VCaP (cell line): ENCODE measurements around the gene CACNA1I.

Experiments used
- H3K27ac ChIP-seq: fragments of 450-650 bp; 2 replicates; pipeline ENCODE4 v1.5.1; 2017
- TF ChIP-seq, protein P1 (sequence below): fragments of 450-650 bp; conservative IDR thresholded peaks from 2 replicates; pipeline ENCODE4 v1.5.1; 2017; ENCODE audit warnings: mild to moderate bottlenecking, moderate library complexity

CACNA1I gene

DNA sequence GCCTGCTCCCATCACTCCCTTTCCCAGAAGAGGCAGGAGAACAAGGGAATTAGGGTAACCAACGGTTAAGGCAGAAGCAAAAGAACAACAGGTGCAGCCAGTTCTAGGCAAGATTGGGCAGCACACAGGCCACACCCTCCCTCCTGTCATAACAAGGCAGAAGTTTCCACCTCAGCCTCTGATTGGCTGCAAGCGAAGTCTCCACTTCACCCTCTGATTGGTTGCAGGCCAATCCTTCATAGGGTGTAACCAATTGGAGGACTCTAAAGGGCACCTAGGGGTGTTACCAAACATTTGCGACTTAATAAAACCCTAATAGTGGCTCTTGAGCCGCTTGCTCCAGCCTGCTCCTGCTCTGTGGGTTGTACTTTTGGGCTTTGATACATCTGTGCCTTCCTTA, 153.8 kb downstream of the CACNA1I start:
- TF ChIP-seq, protein P1, sequence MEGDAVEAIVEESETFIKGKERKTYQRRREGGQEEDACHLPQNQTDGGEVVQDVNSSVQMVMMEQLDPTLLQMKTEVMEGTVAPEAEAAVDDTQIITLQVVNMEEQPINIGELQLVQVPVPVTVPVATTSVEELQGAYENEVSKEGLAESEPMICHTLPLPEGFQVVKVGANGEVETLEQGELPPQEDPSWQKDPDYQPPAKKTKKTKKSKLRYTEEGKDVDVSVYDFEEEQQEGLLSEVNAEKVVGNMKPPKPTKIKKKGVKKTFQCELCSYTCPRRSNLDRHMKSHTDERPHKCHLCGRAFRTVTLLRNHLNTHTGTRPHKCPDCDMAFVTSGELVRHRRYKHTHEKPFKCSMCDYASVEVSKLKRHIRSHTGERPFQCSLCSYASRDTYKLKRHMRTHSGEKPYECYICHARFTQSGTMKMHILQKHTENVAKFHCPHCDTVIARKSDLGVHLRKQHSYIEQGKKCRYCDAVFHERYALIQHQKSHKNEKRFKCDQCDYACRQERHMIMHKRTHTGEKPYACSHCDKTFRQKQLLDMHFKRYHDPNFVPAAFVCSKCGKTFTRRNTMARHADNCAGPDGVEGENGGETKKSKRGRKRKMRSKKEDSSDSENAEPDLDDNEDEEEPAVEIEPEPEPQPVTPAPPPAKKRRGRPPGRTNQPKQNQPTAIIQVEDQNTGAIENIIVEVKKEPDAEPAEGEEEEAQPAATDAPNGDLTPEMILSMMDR = no peak
- no peak overlapping the region for H3K27ac ChIP-seq

DNA sequence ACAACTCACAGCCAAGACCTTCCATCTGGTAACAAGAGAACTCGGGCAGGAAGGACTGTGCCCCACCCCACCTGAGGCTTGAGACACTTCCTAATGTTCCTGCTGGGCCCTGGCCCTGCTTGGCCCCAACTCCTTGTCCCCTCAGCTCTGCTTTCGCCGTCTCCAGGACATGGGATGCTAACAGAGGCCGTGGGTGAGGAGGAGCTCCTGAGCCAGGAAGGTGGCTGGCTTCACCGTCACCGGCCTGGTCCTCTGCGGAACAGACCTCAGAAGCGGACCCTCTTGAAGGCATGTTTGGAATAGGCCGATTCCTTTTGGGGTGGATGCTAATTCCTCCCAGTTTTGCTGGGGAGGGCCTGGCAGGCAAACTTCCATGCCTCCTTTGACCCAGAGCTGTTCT, 154.3 kb downstream of the CACNA1I start:
- no peak overlapping the region for H3K27ac ChIP-seq
- TF ChIP-seq, protein P1 = no peak

DNA sequence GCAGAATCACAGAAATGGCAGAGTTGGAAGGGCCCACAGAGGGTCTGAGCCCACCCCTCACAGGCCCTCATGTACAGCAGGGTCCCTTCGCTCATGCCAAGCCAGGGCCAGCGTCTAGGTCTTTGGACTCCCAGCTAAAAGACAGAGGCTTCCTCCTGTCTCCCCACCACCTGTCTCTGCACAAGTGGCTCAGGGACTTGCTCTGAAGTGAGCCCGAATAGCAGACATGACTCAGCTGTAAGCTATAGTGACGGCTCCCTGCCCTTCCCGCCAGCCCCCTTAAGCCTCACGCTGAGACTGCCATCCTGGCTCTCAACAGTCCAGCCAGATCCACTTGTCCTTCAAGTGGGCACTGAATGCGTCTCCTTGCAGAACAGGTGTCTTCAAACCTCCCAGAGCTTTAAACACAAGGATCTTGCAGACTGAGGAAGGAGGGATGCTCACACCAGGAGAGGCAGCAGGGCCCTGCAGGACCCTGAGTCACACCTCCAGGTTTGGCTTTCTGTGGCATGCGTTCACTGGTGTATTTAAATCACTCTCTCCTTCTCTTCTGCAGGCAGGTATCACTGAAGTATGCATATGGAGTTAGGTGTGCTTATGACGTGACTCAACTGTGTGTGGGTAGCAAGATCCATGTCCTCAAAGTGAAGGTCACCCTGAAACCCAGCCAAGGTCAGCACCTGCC, 154.9 kb downstream of the CACNA1I start:
- H3K27ac ChIP-seq = no peak overlapping the region
- TF ChIP-seq, protein P1 = no peak

DNA sequence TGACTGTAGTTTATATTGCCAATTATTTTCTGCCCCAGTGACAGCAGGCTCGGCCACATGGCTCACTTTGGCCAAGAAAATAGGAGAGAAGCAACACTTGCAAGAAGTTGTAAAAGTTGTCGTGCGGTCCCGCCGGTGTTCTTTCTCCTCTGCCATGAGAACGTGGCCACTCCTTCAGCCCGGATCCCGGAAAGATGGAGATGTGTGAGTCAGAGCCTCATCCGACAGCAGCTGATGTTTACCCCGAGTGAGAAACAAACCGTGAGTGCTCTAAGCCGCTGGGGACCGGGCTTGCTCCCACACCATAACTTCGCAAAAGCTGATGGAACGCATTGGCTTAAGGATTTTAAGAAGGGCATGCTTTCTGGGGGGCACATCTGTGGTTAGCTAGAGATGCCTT, 157.0 kb downstream of the CACNA1I start:
- no peak overlapping the region for H3K27ac ChIP-seq
- TF ChIP-seq, protein P1 = no peak

DNA sequence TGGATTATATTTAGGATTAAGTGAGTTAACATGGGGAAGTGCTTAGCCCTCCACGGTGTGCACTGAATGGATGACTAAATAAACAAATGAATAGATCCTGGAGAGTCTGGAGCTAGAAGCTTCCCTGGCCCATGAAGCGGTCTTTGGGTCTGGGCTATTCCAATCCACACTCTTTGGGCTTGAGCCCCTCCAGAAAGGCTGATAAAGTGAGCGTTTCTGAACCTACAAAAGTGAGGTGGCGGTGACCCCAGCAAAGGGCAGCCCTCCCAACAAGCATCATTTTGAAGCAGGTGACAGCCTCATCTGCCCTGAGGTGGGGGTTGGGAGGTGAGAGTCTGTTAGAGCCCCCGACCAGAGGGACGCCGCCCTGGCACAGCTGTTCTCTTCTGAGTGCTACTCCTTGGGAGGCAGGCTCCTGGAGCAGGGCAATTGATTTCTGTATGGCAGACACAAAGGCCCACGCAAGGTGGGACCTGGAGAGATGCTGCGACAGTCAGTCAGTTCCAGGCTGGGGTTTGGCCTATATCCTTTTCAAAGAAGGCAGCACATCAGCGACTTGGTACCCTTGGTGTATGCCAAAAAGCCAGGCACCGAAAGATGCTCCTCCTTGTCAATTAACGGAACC, 157.8 kb downstream of the CACNA1I start:
- H3K27ac ChIP-seq = no peak overlapping the region
- TF ChIP-seq, protein P1 = no peak

DNA sequence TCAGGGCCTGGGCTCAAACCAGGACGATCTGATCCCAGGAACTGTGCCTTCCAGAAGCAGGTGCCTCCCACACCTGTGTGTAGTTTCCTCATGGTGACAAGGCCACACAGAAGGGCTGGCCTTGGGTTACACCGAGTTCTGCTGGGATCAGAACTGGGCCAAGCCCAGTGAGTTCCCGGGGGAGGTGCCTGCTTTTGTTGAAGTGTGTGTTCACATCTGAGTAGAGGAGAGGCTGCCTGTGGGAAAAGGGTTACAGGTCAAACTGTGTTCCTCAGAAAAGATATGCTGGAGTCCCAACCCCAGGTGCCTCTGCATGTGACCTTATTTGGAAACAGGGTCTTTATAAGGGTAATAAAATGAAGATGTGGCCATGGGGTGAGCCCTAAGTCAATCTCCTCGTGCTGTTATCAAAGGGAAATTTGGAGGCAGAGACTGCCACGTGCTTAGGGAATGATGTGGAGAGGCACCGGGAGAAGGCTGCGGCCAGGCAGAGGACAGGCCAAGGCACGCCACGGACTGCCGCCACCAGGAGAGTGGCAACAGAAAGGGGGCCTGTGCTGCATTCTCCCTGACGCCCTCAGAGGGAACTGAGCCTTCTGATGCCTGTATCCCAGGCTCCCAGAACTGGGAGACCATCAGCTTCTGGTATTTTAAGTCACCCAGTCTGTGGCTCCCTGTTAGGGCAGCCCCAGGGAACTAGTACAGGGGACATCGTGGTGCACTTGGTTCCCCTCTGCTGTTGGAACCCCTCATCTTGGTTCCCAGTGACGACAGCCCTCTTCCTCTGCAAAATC, 158.8 kb downstream of the CACNA1I start:
- TF ChIP-seq, protein P1 = no peak
- no peak overlapping the region for H3K27ac ChIP-seq

DNA sequence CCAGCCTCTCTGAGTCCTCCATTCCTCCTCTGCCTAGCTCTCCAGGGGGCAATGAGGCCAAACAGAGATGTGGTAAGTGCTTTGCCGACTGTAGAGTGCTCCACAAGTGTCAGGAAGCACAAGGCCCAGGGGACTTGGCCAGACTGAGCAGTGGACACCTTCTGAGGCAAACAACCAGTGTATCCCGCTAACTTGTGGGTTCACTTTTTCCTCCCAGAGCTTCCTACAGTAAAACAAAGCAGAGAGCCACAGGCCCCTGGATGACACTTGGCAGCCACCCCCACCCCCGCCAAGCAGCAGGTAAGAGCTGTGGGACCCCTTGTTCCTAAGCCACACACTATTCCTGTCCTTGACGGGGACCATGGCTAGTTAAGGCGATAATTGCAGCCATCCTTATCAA, 160.9 kb downstream of the CACNA1I start:
- H3K27ac ChIP-seq = no peak overlapping the region
- TF ChIP-seq, protein P1 = no peak
